Astrocyte (in vitro differentiated cells and primary cell): ENCODE results near the gene C13orf46. TPM values are rescaled to one million over a fixed set of nuclear protein-coding genes. Genes with fewer than 3 reads are reported as not detected.

Experiments used
- DNase-seq: peaks from one replicate; pipeline ENCODE4 v3.0.0-alpha.2; 2010; ENCODE audit warnings: low read depth
- FAIRE-seq: peaks from 2 replicates; lab custom pipeline; 2011; peaks lifted over from hg19 to GRCh38; lab: Jason Lieb, UNC
- H2AFZ ChIP-seq: 2 replicates; pipeline ENCODE4 v1.6.0; 2012; ENCODE audit warnings: low read depth, low read length, inconsistent platforms
- H3K27ac ChIP-seq: 2 replicates; pipeline ENCODE4 v1.5.1; 2011; ENCODE audit warnings: low read depth, low read length, inconsistent platforms
- H3K27me3 ChIP-seq: 2 replicates; pipeline ENCODE4 v1.6.0; 2011; ENCODE audit warnings: low read length, inconsistent platforms; ENCODE audit not compliant: insufficient read depth
- H3K36me3 ChIP-seq: 2 replicates; pipeline ENCODE4 v1.5.1; 2011; ENCODE audit warnings: low read length, inconsistent platforms; ENCODE audit not compliant: insufficient read depth
- H3K4me1 ChIP-seq: 2 replicates; pipeline ENCODE4 v1.5.1; 2011; ENCODE audit warnings: low read length, inconsistent platforms; ENCODE audit not compliant: insufficient read depth
- H3K4me2 ChIP-seq: 2 replicates; pipeline ENCODE4 v1.6.0; 2012; ENCODE audit warnings: low read length, inconsistent platforms
- H3K4me3 ChIP-seq: 2 replicates; pipeline ENCODE4 v1.5.1; 2011; ENCODE audit warnings: low read depth, mild to moderate bottlenecking, low read length, inconsistent platforms; ENCODE audit not compliant: insufficient read depth
- H3K79me2 ChIP-seq: 2 replicates; pipeline ENCODE4 v1.6.0; 2012; ENCODE audit warnings: mild to moderate bottlenecking, low read length, inconsistent platforms; ENCODE audit not compliant: insufficient read depth
- H3K9ac ChIP-seq: 2 replicates; pipeline ENCODE4 v1.6.0; 2012; ENCODE audit warnings: mild to moderate bottlenecking, low read length, inconsistent platforms
- H3K9me3 ChIP-seq: 2 replicates; pipeline ENCODE4 v1.5.1; 2012; ENCODE audit warnings: low read depth, mild to moderate bottlenecking, low read length, inconsistent platforms; ENCODE audit not compliant: insufficient read depth
- H4K20me1 ChIP-seq: 2 replicates; pipeline ENCODE4 v1.6.0; 2012; ENCODE audit warnings: low read length, inconsistent platforms; ENCODE audit not compliant: insufficient read depth
- H3K27ac Mint-ChIP-seq: one replicate; pipeline ENCODE4 v1.8.0; 2021; ENCODE audit warnings: mild to moderate bottlenecking, mixed read lengths; ENCODE audit not compliant: unreplicated experiment
- H3K27me3 Mint-ChIP-seq: one replicate; pipeline ENCODE4 v1.8.0; 2021; ENCODE audit warnings: low read depth, mixed read lengths; ENCODE audit not compliant: unreplicated experiment
- H3K36me3 Mint-ChIP-seq: one replicate; pipeline ENCODE4 v1.8.0; 2021; ENCODE audit warnings: low read depth, mixed read lengths; ENCODE audit not compliant: unreplicated experiment
- H3K4me1 Mint-ChIP-seq: one replicate; pipeline ENCODE4 v1.8.0; 2021; ENCODE audit warnings: low read depth, mixed read lengths; ENCODE audit not compliant: unreplicated experiment
- H3K4me3 Mint-ChIP-seq: one replicate; pipeline ENCODE4 v1.8.0; 2021; ENCODE audit warnings: mild to moderate bottlenecking, moderate library complexity, mixed read lengths; ENCODE audit not compliant: unreplicated experiment
- H3K9me3 Mint-ChIP-seq: one replicate; pipeline ENCODE4 v1.8.0; 2021; ENCODE audit warnings: mild to moderate bottlenecking, mixed read lengths; ENCODE audit not compliant: unreplicated experiment
- EZH2 ChIP-seq: IDR thresholded peaks from 2 replicates; pipeline ENCODE4 v1.6.1; 2012; ENCODE audit warnings: mild to moderate bottlenecking, low read length, inconsistent platforms; ENCODE audit not compliant: insufficient read depth
- total RNA-seq: library from RNA; stranded (reverse); gene quantifications from 2 replicates; pipeline ENCODE4 v1.2.1, GENCODE V29; 2021
- TF ChIP-seq, protein P1 (sequence below): IDR thresholded peaks from 2 replicates; pipeline ENCODE4 v1.5.1; 2011; ENCODE audit warnings: low read depth, mild to moderate bottlenecking, inconsistent platforms, low read length, moderate library complexity; ENCODE audit not compliant: insufficient read depth

C13orf46 gene
- total RNA-seq, 1 donor from 2014 or later = 5.0 TPM

DNA sequence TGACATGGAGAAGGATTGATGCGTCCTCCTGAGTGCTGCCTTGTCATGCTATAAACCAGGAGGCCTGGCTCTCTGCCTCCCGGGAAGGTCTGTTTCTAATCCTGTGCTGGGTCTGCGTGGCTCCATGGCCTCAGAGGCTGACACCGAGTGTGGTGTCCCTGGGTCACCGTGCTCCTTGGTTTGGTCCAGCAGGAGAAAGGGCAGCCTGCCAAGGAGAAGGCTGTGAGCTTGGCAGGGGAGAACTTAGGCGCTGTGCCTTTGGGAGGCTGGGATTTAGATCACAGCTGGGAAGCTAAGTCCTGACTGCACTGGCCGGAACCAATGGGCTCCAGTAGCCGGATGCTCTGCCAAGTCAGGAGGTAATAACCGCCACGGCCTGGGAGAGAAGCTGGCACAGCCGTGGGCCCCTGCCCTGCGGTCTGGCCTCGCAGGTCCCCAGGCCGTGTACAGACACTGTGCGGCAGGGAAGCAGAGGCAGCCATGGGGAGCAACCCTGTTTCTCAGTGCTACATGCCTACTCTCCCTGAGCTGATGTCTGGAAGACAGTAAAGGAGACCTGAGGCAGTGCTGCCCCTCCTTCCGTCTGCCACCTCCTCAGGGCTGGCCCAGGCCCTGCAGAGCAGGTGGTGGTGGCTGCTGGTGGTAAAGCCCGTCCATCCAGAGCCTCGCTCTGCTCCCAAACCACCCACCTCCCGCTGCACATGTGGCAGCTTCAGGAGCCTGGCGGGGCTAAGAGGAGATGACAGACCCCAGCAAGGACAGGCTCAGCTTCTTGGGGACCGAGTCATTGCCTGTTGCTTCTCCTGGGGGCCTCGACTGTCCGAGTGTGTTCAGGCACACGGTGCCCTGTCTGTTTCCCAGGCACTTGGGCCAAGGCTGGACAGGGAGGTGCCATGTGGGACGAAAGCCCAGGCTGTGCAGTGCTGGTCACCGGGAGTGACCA lies 44.9 kb downstream of the C13orf46 start:
- H3K79me2 ChIP-seq = no peaks in the 10 kb centered on the region
- Mint-ChIP-seq H3K27ac (no peak overlapping the region), H3K4me1 (peaks cover 6% of the 10 kb centered on the region), H3K27me3 (peaks cover 6% of the 10 kb centered on the region), H3K9me3 (peaks cover 19% of the 10 kb centered on the region), H3K4me3 (no peak overlapping the region), H3K36me3 (peaks cover 10% of the 10 kb centered on the region)
- no peak overlapping the region for H3K9ac ChIP-seq
- no peak overlapping the region for H3K4me2 ChIP-seq
- no peaks in the 10 kb centered on the region for H3K36me3 ChIP-seq
- no peak overlapping the region for H2AFZ ChIP-seq
- no peaks in the 10 kb centered on the region for H3K9me3 ChIP-seq
- H3K27me3 ChIP-seq = no peaks in the 10 kb centered on the region
- DNase-seq = peak; percentile 51
- TF ChIP-seq, protein P1, sequence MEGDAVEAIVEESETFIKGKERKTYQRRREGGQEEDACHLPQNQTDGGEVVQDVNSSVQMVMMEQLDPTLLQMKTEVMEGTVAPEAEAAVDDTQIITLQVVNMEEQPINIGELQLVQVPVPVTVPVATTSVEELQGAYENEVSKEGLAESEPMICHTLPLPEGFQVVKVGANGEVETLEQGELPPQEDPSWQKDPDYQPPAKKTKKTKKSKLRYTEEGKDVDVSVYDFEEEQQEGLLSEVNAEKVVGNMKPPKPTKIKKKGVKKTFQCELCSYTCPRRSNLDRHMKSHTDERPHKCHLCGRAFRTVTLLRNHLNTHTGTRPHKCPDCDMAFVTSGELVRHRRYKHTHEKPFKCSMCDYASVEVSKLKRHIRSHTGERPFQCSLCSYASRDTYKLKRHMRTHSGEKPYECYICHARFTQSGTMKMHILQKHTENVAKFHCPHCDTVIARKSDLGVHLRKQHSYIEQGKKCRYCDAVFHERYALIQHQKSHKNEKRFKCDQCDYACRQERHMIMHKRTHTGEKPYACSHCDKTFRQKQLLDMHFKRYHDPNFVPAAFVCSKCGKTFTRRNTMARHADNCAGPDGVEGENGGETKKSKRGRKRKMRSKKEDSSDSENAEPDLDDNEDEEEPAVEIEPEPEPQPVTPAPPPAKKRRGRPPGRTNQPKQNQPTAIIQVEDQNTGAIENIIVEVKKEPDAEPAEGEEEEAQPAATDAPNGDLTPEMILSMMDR = no peak
- no peak for TF ChIP-seq EZH2
- peak; percentile 37 for FAIRE-seq
- no peak overlapping the region for H3K4me3 ChIP-seq
- H3K27ac ChIP-seq = peak overlapping the region; percentile 5
- peaks cover 7% of the 10 kb centered on the region for H3K4me1 ChIP-seq
- no peaks in the 10 kb centered on the region for H4K20me1 ChIP-seq

- H3K79me2 ChIP-seq = no peaks in the 10 kb centered on the region
- no peak overlapping the region for H3K4me2 ChIP-seq
- no peak overlapping the region for H2AFZ ChIP-seq
- H3K27me3 ChIP-seq = no peaks in the 10 kb centered on the region
- H3K4me1 ChIP-seq = peaks cover 7% of the 10 kb centered on the region
- no peak overlapping the region for H3K9ac ChIP-seq
- DNase-seq (peak; percentile 87), FAIRE-seq (peak; percentile 73)
- no peak overlapping the region for H3K4me3 Mint-ChIP-seq
- H3K9me3 Mint-ChIP-seq = peaks cover 21% of the 10 kb centered on the region
- no peaks in the 10 kb centered on the region for H3K9me3 ChIP-seq
- no peak overlapping the region for H3K4me3 ChIP-seq
- no peaks in the 10 kb centered on the region for H3K36me3 ChIP-seq
- peaks cover 9% of the 10 kb centered on the region for H3K27me3 Mint-ChIP-seq
- peak overlapping the region; percentile 26 for H3K27ac Mint-ChIP-seq
- H3K36me3 Mint-ChIP-seq = peaks cover 10% of the 10 kb centered on the region
- no peaks in the 10 kb centered on the region for H4K20me1 ChIP-seq
- H3K27ac ChIP-seq = peak overlapping the region; percentile 5
- TF ChIP-seq, protein P1 = no peak
- no peak for TF ChIP-seq EZH2
- H3K4me1 Mint-ChIP-seq = peaks cover 6% of the 10 kb centered on the region
Observed at GRCh38 chr13:113927661-113928581, 46.0 kb downstream of the C13orf46 start.
